T-helper 22 cell (primary cell): ENCODE results near the gene P2RY6.

Experiments
- DNase-seq: peaks from one replicate; pipeline ENCODE4 v3.0.0-alpha.2; 2020; ENCODE audit warnings: low read depth

P2RY6 gene

DNA sequence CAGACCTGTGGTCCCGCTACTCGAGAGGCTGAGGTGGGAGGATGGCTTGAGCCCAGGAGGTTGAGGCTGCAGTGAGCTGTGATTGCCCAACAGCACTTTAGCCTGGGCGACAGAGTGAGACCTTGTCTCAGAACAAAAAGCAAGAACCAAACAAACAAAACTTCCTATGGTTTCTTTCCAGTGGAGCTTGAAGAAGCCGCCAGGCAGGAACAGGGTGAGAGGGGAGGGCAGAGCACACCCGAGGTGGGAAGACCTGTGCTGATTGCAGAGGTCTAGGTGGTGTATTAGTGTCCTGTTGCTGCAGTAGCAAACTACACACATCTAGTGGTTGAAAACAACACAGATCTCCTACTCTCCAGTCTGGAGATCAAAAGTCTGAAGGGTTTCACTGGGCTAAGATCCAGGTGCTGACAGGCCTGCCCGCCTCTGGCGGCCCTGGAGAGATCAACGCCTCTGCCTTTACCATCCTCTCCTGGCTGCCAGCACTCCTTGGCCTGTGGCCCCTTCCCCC lies 46.4 kb downstream of the P2RY6 start:
- DNase-seq = no peak

DNA sequence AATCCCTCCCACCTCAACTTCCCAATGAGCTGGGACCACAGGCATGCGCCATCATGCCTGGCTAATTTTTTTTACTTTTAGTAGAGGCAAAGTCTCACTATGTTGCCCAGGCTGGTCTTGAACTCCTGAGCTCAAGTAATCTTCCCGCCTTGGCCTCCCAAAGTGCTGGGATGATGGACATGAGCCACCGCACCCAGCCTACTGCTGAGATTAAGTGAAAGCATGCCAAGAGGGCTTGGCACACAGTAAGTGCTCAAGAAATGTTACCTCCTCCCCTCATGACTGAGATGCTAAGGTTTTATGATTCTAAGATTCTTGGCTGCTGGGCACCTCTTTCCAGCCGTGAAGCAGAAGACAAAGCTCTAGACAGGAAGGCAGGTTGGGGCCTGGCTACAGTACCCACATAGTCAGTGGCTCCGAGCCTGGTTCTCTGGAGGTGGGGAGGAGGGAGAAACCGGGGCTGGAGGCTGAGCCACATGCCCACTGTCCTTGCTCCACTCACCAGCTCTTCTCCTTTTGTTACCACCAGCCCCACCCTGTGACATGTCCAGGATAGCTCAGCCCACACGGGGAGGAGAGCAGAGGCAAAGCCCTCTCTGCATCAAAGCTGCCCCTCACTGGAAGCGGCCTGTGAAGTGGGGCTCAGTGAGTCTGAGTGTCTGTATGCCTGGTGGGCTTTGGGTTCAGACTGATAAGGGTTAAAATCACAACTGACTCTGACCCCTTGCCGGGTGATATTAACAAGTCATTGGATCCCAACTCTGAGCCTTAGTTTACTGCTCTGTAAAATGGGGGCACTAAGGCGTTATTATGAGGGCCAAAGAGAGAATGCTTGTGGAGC lies 48.8 kb downstream of the P2RY6 start:
- no peak for DNase-seq

DNA sequence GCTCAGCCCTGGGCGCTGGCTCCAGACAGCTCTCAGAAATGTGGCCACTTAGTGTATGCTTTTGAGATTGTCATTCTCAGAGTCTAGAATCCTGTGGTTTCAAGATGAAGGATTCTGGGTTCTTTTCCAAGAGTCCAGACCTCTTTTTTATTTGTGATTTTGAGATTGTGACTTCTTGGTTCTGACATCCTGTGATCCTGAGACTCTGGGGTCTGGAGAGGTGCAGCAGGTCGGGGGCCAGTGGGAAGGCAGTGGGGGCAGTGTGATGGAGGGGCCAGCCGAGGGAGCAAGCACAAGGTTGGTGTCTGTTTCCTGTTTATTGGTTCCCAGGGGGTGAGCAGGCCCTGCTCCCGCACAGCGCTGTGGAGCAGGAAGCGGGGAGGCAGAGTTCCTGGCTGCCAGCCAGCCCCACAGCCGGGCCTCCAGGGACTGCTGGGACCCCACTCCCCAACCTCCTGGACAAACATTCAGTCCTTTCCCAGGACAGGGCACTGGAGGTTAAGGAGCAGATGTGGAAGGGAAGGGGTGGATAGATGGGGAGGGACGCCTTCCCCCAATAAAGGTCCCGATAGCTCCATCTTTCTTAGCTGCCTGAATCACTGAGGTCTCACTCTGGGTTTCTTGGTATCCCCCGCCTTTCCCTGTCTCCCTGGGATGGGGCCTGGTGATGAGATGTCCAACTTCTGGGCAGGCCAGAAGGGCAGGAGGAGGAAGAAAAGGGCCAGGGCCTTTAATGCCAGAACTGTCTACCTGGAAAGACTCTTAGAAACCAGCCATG lies 49.7 kb downstream of the P2RY6 start:
- no peak for DNase-seq

DNA sequence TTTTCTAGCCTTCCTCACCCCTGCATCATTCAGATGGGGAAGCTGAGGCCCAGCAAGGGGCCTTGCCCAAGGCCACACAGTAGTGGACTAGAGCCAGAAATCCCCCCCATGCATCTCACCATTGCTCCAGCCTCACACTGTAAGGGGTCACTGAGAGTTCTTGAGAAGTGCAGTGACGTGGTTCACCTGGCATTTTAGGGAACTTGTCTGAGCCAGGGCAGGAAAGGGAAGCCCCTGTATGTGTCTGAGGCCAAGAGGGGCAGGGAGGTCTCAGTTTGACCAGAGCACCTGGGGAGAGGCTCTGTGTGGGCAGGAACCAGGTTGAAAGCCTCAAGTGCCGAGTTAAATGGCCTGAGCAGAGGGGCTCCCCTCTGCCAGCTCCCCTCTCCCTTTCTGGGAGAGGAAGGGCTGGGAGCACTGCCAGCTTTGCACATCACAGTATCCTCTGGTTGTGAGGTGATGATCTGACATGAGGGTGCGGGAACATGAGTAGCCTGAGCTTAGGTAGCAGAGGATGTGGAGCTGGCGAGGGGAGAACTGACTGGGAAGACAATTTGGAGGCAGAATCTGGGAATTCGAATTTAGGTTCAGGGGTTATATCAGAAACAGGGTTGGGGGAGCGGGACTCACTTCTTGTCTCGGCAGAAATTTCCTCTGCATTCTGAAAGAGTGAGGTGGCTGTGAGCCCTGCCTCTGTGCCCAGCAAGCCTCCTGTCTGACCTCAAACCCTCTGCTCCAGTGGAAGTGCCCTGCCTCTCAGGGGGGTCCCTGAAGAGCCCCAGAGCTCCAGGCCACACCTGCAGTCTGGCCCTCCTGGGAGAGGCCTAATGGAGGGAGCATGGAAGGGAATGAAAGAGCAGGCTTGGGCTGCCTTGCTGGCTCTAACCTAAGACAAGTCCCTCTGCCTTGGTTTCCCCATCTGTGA lies 50.5 kb downstream of the P2RY6 start:
- no peak for DNase-seq

DNA sequence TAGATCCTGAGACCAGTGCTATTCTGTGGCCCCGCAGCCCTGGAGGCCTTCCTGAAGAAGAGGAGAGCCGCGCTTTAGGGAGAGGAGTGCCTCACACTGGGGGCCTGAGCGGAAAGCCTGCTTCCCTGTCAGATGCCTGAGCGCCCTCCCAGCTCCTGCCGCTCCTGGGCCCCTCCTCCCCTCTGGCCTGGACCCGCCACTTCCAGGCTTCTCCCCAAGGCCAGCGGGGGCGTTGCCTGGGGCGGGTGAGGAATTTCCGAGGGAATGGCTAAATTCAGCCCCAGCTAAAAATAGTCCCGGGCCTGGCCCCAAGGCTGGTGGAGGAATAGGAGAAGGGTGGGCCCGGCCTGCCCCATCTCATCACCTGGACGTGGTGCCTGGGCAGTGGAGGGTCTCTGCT lies 51.3 kb downstream of the P2RY6 start:
- no peak for DNase-seq

DNA sequence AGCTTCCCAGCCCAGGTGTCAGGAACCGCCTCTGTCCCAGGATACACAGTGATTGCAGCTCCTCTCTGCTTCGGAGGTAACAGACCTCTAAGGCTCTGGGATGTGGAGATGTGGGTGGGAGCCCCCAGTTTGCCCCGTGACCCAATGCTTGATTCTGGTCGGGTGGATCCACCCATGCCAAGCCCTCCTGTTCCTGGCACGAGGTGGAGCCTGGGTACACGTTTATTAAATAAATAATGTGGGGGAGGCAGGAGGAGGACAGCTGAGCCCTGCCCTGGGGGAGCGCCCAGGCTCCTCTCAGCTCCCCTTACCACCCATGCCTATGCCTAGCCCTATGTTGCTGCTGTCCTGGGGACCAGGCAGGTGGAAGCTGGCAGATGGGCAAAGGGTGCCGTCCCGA lies 52.0 kb downstream of the P2RY6 start:
- no peak for DNase-seq

DNA sequence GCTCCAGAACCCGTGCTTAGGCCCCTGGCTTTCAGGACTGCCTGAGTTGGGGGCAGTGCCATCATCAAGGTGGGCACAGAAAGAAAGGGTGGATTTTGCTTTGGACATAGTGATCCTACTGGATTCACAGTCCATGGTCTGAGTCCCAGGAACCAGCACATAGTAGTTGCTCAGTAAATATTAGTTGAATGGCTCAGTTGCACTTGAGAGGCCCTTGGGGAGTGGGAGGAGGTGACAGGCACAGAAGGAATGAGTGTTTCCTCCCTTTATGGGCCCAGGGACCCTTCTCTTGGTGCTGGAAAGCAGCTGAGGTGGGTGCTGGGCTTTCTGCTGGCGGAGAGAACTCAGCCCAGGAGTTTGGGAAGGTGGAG lies 52.5 kb downstream of the P2RY6 start:
- DNase-seq = no peak

DNA sequence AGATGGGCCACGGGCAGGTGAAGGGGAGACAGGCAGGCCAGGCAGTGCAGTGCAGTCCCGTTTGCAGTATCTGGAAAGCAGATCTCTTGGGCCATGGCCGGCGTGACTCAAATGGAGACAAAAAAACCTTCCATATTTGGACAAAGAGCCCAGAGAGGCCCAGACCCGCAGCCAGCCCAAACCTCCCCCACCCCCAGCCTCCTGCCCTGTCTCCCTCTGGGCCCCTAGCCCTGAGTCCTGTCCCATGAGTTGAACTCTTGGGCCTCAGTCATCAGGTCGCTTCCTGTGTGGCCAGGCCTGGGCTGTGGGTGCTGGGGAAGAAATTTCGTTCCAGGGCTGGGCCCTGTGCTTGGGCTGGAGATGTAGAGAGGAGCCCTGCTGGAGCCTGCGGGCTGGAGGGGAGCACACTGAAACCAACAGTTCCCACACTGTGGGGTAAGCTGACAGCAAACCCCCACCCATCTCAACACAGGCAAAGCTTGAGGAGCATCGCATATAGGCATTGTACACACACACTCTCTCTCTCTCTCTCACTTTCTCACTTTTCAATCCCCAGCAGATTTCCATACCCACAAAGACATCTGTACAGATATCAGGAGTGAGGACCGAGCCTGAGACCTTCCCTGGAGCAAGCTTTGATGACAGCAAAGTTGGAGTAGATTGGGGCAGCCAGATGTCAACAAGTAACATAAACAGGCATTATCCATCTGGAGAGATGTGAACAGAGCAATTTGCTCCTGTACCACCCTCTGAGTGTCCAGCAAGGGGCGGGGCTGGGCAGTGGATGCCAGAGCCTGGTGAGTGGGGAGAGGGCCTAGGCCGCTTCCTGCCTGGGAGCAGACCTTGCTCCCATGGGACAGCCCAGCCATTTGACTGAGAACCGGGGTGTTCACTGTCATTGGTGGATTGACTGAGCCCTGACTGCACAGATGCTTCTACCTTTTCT lies 53.2 kb downstream of the P2RY6 start:
- no peak for DNase-seq

DNA sequence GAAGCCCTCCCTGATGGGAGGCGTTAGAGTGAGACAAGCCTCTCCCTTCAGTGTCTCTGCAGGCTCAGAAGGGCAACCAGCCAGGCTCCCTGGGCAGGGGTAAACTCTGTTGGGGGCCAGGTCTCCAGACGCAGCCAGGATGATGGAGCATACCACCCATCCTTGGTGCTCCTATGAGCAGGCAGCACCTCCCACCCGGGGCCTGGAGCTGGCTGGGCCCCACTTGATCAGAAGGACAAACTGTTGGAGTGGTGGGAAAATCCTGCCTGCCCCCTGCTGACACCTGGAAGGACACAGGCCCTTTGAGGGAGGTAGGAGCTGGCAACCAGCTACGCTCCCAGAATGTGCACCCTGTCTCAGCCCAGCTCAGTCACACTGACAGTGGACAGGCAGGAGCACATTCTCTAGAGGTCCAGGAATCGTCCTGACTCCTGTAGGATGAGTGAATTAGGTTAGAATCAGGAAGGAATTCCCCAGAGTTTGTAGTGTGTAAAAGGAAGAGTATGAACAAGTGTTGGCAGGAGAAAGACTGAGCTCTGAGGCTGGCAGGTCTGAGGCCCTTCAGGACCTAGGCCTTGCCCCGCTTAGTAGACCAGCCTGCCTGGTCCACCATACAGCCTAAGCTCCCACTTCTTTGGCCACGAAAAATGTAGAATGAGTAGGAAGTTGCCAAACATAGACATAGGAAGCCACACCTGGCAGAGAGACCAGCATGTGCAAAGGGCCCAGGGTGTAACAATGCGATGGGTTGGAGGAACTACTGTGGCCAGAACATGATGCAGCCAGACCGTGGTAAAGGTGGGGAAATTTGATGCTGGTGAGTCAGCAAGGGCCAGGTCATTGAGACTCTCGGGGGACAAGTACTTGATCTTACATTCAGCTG lies 55.0 kb downstream of the P2RY6 start:
- DNase-seq = no peak

DNA sequence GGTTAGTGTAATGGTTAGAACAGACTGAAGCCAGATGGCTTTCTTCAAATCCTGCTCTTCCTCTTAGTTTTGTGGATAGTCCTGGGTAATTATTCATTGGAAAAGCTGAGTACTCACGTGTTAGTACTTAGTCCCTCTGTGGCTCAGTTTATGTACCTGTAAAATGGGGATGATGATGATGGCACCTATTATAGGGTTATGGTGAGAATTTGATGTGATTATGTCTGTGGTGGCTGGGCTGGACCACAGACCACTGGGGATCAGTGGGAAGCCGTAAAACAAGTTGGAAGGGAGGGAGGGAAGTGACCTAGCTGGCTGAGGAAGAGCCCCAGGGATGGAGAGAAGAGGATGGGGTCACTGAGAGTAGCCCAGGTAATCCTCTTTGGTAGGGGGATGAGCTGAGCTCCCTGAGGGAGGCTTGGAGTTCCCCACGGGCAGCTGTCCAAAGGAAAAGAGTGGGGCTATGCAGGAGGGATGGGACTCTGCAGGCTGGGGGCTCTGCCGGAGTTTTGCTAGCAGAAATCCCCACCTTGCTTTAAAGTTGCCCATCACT lies 55.8 kb downstream of the P2RY6 start:
- DNase-seq = no peak

DNA sequence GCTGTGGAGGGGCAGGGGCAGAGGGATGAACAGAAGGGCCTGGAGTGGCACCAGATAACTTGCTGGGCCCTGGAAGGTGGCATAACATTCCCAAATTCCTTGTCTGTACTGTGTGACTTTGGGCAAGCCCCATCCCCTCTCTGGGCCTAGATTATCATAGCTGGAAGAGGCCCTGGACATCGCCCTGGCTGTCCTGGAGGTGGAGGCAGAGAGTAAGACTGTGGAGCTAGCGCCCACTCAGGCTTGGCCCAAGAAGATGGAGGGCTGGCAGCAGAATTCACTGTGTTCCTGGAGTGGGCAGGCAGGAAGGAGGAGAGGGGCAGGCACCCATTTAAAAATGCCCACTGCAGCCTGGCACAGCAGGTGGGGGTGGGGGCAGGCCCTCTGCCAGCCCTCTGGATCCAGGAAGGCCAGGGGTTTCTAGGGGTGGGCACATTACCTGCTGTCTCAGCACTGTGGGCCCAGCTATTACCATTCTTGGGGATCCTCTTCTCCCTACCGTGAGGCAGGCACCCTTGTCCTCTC lies 58.5 kb downstream of the P2RY6 start:
- no peak for DNase-seq

DNA sequence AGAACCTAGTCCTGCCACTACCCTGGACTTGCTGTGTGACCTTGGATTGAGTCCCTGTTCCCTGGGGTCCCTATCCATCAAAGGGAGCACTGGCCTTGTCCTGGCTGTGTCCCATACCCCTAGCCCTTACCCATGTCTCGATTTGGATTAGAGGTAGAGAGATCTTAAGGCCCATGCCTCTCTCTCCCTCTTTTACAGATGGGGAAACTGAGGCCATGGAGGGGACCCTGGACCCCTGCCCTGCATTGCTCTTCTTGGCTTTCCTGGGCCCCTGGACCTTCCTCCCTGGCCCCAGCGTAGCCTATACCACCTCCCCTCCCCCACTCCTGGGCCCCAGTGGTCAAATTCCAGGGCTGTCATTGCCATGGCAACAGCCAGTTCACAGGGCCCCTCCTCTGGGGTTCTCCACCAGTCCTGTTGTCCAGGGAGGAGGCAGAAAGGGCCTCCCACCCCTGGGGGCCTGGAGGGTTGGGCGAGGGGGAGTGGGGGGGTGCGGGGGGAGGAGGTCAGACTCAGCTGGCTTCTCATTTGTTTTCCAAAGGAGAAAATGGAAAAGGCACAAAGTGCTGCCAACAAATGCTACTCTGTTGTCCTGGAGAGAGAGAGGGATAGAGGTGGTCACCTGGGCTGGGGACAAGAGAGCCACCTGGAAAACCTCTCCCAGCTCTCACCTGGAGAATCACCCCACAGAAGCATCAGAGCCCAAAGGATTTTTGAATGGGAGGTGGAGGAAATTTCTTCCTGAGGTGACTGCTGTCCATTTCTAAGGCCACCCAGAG lies 59.2 kb downstream of the P2RY6 start:
- DNase-seq = no peak

DNA sequence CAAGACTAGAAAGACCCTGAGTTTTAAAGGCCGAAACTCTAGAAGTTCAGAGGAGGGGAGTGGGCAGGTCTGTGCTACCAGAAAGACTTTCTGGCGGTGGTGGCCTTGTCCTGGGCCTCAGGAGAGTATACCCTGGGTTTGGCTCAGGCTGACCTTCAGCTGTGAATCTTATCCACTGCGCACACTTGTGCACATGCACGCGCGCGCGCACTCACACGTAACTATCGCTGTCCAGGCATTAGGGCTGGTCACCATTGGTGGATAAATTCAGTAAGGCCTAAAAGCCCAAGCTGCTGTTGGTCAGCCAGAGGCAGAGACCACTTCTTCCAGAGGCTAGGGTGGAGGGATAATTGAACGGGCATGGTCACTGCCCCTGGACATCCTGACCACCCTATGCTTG lies 61.0 kb downstream of the P2RY6 start:
- DNase-seq = no peak

DNA sequence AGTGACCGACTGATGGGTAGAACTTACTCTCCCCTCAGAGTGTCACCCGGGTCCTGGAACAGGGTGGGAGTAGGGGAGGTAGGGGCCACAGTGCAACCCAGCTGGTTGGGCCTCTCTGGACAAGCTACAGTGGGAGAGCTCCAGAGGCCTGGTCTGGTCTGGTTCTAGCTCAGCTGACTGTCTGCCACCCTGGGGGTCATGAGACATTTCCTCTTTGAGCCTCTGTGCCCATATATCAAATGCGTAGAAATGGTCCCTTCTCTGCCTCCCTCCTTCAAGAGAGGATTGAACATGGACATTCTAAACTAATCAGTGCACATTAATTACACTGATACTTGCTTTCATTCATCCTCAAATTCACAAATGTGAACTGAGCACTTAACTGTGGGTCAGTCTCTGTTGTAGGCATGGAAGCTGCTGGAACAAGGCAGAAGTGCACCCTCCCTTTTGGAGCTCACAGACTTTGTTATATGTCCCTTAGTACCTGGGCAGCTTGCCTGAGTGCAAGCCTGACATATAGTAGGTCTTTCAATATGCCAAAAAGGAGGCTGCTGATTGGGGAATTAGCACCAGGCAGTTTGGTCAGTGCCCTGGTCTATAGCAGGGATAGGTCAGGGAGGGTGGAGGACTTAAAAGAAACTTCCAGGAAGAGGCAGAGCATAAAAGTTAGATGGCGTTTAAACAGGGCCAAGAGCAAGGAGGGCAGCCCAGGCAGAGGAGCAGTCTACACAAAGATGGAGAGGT lies 61.7 kb downstream of the P2RY6 start:
- DNase-seq = no peak

DNA sequence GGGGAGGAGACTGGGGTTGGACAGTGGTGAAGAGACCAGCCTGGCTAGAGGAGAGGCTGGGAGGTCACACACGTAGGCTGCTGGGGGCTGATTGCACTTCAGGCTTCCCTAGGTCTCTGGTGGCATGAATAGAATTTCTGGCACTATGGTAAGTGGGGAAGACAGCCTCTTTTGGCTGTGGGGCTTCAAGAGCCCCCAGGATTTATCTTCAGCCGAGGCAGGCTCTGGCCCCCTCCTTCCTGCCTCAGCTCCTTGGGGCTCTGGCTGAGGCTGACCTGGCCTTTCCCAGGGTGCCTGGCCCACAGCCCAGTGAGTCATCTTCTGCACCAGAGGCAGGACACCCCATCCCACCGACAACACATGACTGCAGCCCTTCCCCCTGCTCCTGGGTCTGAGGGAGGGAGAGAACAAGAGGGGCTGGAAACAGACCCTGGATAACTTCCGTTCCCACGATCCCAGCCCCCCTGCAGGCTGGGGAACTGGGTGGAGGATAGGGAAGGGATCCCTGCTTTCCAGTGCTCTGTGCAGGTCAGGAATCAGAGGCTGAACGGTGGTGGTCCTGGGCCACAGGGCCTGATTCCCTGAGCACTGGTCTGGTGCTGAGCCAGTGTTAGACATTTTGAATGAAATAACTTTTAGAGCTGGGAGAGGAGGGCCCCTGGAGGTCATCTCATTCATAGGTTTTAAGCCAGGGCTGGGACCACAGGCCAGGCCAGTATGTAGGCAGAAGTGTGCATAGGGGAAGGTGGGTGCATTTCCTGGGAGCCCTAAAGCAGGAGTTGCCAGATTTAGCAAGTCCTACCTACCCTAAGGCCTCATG lies 62.5 kb downstream of the P2RY6 start:
- no peak for DNase-seq

DNA sequence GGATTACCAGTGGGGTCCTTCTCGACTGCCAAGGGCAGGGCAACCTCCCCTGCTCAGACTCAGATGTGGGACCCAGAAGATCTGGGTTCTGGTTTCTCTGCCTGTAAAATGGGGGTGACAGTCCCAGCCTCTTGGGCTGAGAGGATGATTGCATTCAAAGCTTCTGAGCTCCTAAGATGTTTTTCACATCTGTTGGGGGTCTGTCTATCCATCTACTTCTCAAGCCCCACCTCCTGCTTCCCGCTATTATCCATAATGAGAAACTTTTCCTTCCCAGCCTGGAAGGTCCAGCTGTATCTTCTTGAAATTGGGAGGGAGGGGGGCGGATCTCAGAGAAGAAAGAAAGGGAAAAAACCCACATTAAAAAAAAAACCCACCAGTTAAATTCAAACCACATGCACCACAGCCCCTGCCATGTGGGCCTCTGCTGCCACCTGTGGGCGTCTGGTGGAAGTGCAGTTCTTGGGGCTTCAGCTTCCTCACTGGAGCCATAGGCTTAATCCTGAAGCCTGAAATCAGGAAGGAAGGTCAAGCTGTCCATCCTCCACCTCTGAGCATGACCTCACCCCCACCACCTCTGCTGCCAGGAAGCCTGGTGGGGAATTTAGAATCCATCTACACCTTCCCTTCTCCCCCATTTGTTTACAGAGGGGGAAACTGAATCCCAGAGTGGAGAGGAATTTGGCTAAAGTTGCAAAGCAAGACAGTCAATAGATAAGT lies 63.2 kb downstream of the P2RY6 start:
- DNase-seq = peak; percentile 33
